Heart left ventricle (tissue), 13 donors: Measurements from ENCODE around the gene ST7.

ENCODE experiments used
- CTCF ChIP-seq, 12 donors: fragments of 200-600 bp; sonication (generic) in 4 of 12; IDR thresholded peaks; one replicate each; pipeline versions ENCODE4 v1.5.0 to v1.8.0; 2018 to 2022; ENCODE audit warnings: antibody characterized with exemption in 12 of 12, mild to moderate bottlenecking in 5 of 12
- POLR2A ChIP-seq, 2 donors: fragments of 450-650 bp; IDR thresholded peaks; one replicate each; pipeline ENCODE4 v1.6.1; 2017; ENCODE audit warnings: antibody characterized with exemption in 2 of 2, mild to moderate bottlenecking in 2 of 2, moderate library complexity in 2 of 2
- donor health status: ischemic (EF 13 %, LVEDD 7.1; RV severe dilation, severe dysfunction).
- donor health status: DM: no; HTN: yes; CAD: no.
- donor health status: DM: no; HTN: no; CAD: no.
- donor health status: ischemic (EF 25% LVEDD 6.9; RV normal size, moderate dysfunction).
- donor health status: ischemic (EF 25% LVEDD 5.7; RV mildly dilated, moderate dysfunction).
- donor health status: ischemic (EF 35%, LVEDD 5.7; RV mildly dilated, moderate dysfunction).
- donor health status: nonischemic (EF 11% LVEDD 7.7; RV severe dilation, severe dysfunction).
- donor health status: DM: yes; HTN: yes; CAD: no.
- donor health status: PGD.
- donor health status: ischemic (EF 29% LVEDD 5.4; RV normal size, mild dysfunction).
- donor health status: nonischemic (EF 23%, LVEDD 6.1; RV moderate dilation, normal function).

GRCh38 chr7:117097860-117098259 is 144.6 kb downstream of the ST7 start:
- TF ChIP-seq CTCF (IDR thresholded peaks at IDR 0.05) (no peak), POLR2A (IDR thresholded peaks at IDR 0.05) (no peak)
